Chondrocyte (in vitro differentiated cells): Measurements from ENCODE around the gene RECK. TPM values are rescaled to one million over a fixed set of nuclear protein-coding genes. Genes with fewer than 3 reads are reported as not detected.

Experiments
- DNase-seq: peaks from one replicate; pipeline ENCODE4 v3.0.0; 2021; ENCODE audit warnings: mixed read lengths, low spot score
- H3K27ac Mint-ChIP-seq: one replicate; pipeline ENCODE4 v1.8.0; 2021; ENCODE audit warnings: mild to moderate bottlenecking, moderate library complexity, mixed read lengths; ENCODE audit not compliant: unreplicated experiment
- H3K27me3 Mint-ChIP-seq: 2 replicates; pipeline ENCODE4 v1.8.0; 2021; ENCODE audit warnings: low read depth, mixed read lengths
- H3K36me3 Mint-ChIP-seq: 2 replicates; pipeline ENCODE4 v1.8.0; 2021; ENCODE audit warnings: low read depth, mixed read lengths
- H3K4me1 Mint-ChIP-seq: 2 replicates; pipeline ENCODE4 v1.8.0; 2021; ENCODE audit warnings: low read depth, mild to moderate bottlenecking, mixed read lengths
- H3K4me3 Mint-ChIP-seq: one replicate; pipeline ENCODE4 v1.8.0; 2021; ENCODE audit warnings: mild to moderate bottlenecking, moderate library complexity, mixed read lengths; ENCODE audit not compliant: unreplicated experiment
- H3K9me3 Mint-ChIP-seq: 2 replicates; pipeline ENCODE4 v1.8.0; 2021; ENCODE audit warnings: low read depth, mixed read lengths
- total RNA-seq: library from RNA; stranded (reverse); gene quantifications from 3 replicates; pipeline ENCODE4 v1.2.1, GENCODE V29; 2021
- TF ChIP-seq, protein P1 (sequence below): fragments of 200-600 bp; sonication (generic); IDR thresholded peaks from 2 replicates; pipeline ENCODE4 v1.5.0; 2021; ENCODE audit warnings: antibody characterized with exemption, mild to moderate bottlenecking, moderate library complexity

The RECK gene
- total RNA-seq, 1 donor from 2014 or later = 33.5 TPM

DNA sequence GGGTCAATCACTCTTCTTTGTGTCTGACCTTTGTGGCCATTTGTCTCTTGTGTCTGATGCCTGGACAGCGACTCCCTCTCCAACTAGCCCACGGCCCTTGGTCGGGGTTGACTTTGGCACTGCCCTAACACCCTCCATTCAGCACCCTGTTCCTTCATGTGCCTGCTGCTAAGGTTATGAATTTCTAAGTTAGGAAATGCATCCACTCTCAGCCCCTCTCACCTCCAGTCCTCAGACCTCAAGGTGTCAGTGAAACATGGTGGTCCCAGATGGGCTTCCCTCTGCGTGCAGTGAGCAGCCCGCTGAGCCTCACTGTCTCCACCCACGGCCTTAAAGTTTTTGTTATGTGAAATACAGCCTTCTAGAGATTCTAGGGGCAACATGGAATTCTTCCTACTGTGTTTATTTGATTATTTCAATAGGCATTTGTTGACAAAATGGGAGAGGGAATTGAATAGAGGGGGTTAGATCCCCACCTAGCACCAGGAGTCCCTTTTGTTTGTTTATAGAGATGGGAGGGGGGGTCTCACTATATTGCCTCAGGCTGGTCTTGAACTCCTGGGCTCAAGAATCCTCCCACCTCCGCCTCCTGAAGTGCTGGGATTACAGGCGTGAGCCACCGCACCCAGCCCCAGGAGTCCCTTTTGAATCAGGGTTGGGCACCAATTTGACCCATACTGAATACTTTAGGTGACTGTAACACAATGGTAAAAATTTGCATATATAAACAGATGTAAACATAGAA, 98.2 kb downstream of the RECK start:
- Mint-ChIP-seq H3K9me3 (peaks cover 4% of the 10 kb centered on the region), H3K4me1 (peaks cover 46% of the 10 kb centered on the region), H3K4me3 (no peak overlapping the region), H3K27me3 (no peaks in the 10 kb centered on the region), H3K27ac (no peak overlapping the region), H3K36me3 (peaks cover 3% of the 10 kb centered on the region)
- TF ChIP-seq, protein P1, sequence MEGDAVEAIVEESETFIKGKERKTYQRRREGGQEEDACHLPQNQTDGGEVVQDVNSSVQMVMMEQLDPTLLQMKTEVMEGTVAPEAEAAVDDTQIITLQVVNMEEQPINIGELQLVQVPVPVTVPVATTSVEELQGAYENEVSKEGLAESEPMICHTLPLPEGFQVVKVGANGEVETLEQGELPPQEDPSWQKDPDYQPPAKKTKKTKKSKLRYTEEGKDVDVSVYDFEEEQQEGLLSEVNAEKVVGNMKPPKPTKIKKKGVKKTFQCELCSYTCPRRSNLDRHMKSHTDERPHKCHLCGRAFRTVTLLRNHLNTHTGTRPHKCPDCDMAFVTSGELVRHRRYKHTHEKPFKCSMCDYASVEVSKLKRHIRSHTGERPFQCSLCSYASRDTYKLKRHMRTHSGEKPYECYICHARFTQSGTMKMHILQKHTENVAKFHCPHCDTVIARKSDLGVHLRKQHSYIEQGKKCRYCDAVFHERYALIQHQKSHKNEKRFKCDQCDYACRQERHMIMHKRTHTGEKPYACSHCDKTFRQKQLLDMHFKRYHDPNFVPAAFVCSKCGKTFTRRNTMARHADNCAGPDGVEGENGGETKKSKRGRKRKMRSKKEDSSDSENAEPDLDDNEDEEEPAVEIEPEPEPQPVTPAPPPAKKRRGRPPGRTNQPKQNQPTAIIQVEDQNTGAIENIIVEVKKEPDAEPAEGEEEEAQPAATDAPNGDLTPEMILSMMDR = no peak
- no peak for DNase-seq

DNA sequence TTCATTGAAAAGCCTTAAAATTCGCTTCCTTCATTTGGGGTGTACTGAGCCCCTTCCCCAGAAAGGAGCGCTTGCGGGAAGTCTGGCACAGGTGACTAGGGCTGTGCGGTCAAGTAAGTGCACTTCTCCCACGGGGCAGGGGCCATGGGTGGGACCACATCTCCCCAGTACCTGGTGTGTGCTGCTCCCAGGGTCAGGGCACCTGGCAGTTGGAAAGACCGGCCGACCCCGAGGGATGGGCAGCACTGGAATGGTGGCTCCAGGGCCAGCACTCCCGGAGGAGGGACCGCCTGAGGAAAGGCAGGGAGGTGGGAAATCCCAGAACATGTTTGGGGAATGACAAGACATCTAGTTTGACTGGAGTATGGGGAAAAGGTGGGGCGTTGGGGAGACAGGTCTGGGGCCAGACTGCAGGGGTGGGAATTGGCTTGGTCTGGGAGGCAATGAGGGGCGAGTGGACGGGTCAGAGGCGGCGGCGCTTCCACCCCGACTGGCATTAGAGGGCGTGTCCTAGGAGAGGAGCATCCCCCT, 99.1 kb downstream of the RECK start:
- H3K4me3 Mint-ChIP-seq = peak overlapping the region; percentile 80
- DNase-seq = peak; percentile 93
- H3K27ac Mint-ChIP-seq = peak overlapping the region; percentile 51
- H3K4me1 Mint-ChIP-seq = peaks cover 55% of the 10 kb centered on the region
- TF ChIP-seq, protein P1 = no peak
- peaks cover 4% of the 10 kb centered on the region for H3K9me3 Mint-ChIP-seq
- H3K36me3 Mint-ChIP-seq = peaks cover 3% of the 10 kb centered on the region
- H3K27me3 Mint-ChIP-seq = no peaks in the 10 kb centered on the region

DNA sequence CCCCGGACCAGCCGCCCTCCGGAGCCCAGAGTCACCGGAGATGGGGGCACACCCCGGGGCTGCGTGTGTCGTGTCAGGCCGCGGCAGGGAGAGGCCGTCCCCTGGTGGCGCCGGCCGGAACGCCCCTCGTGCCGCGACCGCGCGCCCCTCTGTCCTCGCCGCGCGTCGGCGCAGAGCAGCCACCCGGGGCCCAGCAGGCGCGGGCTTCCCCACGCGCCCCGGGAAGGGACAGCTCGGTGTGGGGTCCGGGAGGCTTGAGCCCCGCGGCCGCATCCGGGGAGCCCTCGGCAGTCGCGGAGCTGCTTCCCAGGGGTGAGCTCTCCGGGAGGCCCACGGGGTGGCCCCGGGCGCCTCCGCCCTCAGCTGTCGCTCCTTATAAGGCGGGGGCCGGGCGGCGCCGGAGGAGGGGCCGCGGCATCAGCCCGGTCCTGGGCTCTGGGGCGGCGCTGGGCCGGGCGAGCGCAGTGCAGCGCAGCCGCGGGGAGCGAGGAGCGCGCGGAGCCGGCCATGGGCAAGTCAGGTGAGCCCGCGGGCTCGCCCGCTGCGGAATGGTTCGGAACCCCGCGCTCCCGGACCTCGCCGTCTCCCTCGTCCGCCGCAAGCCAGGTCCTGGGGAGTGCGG, 99.7 kb downstream of the RECK start, which contains the start of gene GLIPR2:
TSS of gene GLIPR2 (plus strand) at position 462 of the 622 bp plus-strand sequence. CDS start at position 508, 46 bp downstream.
- TF ChIP-seq, protein P1 = peak; percentile 66
- Mint-ChIP-seq H3K9me3 (peaks cover 4% of the 10 kb centered on the region), H3K27me3 (no peaks in the 10 kb centered on the region), H3K4me3 (peak within 1 kb of the TSS; percentile 99), H3K36me3 (peaks cover 3% of the 10 kb centered on the region), H3K4me1 (peaks cover 60% of the 10 kb centered on the region), H3K27ac (peak within 1 kb of the TSS; percentile 84)
- no peak for DNase-seq

DNA sequence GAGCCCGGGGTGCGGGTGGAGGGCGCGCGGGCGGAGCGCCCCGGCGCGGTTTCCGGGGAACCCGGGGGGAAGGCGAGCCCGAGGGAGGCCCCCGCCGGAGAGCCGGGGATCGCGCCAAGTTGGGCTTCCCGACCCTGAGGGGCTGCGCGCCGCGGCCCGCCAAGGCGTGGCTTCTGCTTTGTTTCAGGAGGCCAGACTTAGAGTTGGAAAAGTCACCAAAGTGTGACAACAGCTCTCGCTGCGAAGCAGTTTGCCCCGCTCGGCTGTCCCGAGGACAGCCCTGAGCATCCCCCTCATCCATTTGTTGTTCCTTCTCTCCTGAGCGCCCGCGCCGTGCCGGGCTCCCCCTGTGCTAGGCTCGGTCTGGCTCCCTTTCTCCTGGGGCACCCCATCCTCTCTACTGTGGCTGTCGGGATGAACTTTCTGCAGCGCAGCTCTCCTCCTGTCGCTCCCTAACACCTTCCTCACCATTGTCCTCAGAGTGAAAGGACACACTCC, 100.2 kb downstream of the RECK start:
- no peaks in the 10 kb centered on the region for H3K27me3 Mint-ChIP-seq

More for the DNA sequence above, 100.2 kb downstream of the RECK start:
- Mint-ChIP-seq H3K27ac (peak overlapping the region; percentile 84), H3K4me3 (peak overlapping the region; percentile 99), H3K9me3 (peaks cover 2% of the 10 kb centered on the region), H3K4me1 (peaks cover 64% of the 10 kb centered on the region), H3K36me3 (peaks cover 3% of the 10 kb centered on the region)
- TF ChIP-seq, protein P1 = no peak
- peak; percentile 73 for DNase-seq
